Kidney epithelial cell (primary cell): Measurements from ENCODE around the gene FMNL2. TPM values are rescaled to one million over a fixed set of nuclear protein-coding genes. Genes with fewer than 3 reads are reported as not detected.

Experiments used
- DNase-seq: peaks from one replicate; pipeline ENCODE4 v3.0.0-alpha.2; 2010; ENCODE audit warnings: low read depth
- H3K27me3 ChIP-seq: 2 replicates; pipeline ENCODE4 v1.6.0; 2011; ENCODE audit warnings: low read length; ENCODE audit not compliant: control insufficient read depth, insufficient read depth
- H3K36me3 ChIP-seq: 2 replicates; pipeline ENCODE4 v1.5.1; 2011; ENCODE audit warnings: low read length; ENCODE audit not compliant: control insufficient read depth, insufficient read depth
- H3K4me3 ChIP-seq: 2 replicates; pipeline ENCODE4 v1.5.1; 2011; ENCODE audit warnings: low read depth, mild to moderate bottlenecking, control low read depth, low read length
- total RNA-seq: library from RNA; depleted of rRNA; stranded (reverse); fragments of >200 nt; gene quantifications from 2 replicates; pipeline ENCODE4 v1.2.3, GENCODE V29; 2015
- TF ChIP-seq, protein P1 (sequence below): IDR thresholded peaks from 2 replicates; pipeline ENCODE4 v1.5.1; 2011; ENCODE audit warnings: mild to moderate bottlenecking, moderate library complexity, low read length, control low read depth, inconsistent platforms; ENCODE audit not compliant: insufficient read depth, poor library complexity, severe bottlenecking

FMNL2 gene
- total RNA-seq, 1 donor from 2014 or later = 68.0 TPM

DNA sequence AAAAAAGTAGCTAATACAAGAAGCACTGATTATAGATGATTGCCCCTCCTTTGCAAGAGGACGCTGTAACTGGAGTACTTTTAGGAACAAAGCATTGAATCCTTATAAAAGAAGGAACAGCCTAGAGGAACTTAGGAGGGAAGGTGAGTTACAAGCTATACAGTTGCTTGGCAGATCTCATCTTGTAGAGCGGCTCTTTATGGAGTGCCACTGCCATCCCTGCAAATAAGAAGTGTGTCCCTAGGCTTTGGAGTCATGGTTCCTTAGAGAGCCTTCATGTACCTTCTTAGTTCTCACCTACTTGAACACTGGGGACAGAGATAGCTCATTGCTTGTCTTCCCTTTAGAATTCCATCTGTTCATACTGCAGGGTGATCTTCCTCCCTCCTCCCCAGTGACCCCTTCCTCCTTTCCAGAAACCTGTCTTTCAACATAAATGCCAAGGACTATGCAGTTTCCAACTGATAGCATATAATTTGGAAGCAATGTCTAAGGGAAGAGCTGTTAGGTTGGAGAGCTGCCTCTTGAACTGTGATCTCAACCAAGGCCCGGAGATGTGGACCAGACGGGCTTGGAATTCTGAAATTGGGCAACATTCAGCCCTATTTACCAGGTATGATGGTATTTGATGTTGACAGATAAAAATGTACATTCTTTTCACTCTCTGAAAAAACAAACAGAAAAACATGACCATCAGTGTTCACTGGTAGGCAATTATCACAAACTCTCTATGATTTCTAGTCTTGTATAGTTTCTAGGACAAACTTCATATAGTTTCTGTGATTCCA, 7.5 kb downstream of the FMNL2 start:
- no peak for DNase-seq
- H3K27me3 ChIP-seq = no peaks in the 10 kb centered on the region
- peaks cover 2% of the 10 kb centered on the region for H3K36me3 ChIP-seq
- no peak overlapping the region for H3K4me3 ChIP-seq
- TF ChIP-seq, protein P1, sequence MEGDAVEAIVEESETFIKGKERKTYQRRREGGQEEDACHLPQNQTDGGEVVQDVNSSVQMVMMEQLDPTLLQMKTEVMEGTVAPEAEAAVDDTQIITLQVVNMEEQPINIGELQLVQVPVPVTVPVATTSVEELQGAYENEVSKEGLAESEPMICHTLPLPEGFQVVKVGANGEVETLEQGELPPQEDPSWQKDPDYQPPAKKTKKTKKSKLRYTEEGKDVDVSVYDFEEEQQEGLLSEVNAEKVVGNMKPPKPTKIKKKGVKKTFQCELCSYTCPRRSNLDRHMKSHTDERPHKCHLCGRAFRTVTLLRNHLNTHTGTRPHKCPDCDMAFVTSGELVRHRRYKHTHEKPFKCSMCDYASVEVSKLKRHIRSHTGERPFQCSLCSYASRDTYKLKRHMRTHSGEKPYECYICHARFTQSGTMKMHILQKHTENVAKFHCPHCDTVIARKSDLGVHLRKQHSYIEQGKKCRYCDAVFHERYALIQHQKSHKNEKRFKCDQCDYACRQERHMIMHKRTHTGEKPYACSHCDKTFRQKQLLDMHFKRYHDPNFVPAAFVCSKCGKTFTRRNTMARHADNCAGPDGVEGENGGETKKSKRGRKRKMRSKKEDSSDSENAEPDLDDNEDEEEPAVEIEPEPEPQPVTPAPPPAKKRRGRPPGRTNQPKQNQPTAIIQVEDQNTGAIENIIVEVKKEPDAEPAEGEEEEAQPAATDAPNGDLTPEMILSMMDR = no peak

- no peak overlapping the region for H3K4me3 ChIP-seq
- DNase-seq = no peak
- TF ChIP-seq, protein P1 = no peak
- peaks cover 2% of the 10 kb centered on the region for H3K36me3 ChIP-seq
- no peaks in the 10 kb centered on the region for H3K27me3 ChIP-seq
These were observed 8.5 kb downstream of the FMNL2 start for GRCh38 chr2:152343426-152343825.

DNA sequence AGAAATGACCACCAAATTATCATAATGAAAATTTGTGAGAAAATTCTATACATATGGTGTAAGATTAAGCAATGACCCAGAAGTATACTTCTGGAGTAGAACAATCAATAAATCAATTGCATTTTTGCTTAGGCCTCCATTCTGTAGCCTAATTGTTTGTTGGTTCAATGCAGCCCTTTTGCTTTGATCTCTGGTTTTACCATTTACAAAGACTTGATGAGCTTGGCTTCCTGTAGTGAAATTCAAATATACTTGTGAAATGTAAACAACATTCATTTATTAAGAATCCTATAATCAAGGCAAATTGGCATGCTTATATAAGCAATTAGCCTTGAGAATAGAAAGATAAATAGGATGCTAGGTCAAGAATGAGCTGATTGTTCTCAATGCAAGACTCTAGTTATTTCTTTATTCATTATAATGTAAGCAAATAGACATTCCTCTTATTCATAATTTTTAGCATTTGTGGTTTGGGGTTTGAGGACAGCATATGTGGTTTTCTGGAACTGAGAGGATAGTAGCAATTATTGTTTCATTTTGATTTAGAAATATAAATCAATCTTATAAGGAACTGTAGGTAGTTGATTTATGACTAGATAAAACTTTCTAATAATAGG, 9.7 kb downstream of the FMNL2 start:
- TF ChIP-seq, protein P1 = no peak
- Histone ChIP-seq H3K4me3 (no peak overlapping the region), H3K27me3 (no peaks in the 10 kb centered on the region), H3K36me3 (peaks cover 2% of the 10 kb centered on the region)
- no peak for DNase-seq

DNA sequence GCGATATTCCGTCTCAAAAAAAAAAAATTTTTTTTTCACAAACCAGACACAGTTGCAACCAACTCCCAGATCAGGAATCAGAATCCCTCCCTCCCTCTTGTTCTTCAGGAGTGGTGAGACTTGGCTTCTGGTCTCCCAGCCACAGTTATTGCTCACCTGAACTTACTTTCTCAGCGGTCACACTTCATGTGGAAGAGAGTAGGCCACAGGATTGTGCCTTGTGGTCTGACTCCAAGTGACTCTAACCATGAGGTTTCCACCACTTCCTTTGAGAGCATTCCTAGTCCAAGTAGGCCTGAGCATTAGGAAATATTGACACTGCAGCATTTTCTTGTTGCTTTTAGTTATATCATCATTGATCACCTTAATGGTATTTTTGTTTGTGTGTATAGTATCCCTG, 12.1 kb downstream of the FMNL2 start:
- TF ChIP-seq, protein P1 = no peak
- H3K36me3 ChIP-seq = peaks cover 2% of the 10 kb centered on the region

DNA sequence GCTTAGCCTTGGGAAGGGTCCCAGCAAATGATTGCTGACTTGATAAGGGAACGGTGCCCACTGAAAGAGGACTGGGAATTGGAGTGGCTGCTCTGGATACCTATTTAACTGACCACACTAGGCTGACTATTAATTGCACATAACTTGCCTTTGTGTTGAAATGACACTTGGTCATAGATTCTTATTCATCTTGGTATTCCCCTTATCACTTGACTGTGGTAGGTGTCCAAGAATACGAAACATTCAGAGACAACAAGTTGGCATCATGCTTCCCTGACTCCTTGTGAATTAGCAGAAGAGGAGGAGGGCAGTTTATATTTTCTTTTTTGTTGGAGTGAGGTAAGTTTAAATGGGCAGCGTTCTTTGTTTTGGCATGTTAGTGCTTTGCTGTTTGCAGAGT, 13.4 kb downstream of the FMNL2 start:
- peaks cover 2% of the 10 kb centered on the region for H3K36me3 ChIP-seq
- TF ChIP-seq, protein P1 = no peak
- H3K27me3 ChIP-seq = no peaks in the 10 kb centered on the region
- DNase-seq = no peak
- no peak overlapping the region for H3K4me3 ChIP-seq

More for the DNA sequence above, 12.1 kb downstream of the FMNL2 start:
- DNase-seq = peak; percentile 77
- no peak overlapping the region for H3K4me3 ChIP-seq
- H3K27me3 ChIP-seq = no peaks in the 10 kb centered on the region
